DMS79 treated with DMSO at 0.1 percent for 48 hours (cell line): Measurements from ENCODE around the gene SUGP1.

Experiments
- DNase-seq: peaks from one replicate; lab custom pipeline; 2025; lab: John Stamatoyannopoulos, UW

The SUGP1 gene

DNA sequence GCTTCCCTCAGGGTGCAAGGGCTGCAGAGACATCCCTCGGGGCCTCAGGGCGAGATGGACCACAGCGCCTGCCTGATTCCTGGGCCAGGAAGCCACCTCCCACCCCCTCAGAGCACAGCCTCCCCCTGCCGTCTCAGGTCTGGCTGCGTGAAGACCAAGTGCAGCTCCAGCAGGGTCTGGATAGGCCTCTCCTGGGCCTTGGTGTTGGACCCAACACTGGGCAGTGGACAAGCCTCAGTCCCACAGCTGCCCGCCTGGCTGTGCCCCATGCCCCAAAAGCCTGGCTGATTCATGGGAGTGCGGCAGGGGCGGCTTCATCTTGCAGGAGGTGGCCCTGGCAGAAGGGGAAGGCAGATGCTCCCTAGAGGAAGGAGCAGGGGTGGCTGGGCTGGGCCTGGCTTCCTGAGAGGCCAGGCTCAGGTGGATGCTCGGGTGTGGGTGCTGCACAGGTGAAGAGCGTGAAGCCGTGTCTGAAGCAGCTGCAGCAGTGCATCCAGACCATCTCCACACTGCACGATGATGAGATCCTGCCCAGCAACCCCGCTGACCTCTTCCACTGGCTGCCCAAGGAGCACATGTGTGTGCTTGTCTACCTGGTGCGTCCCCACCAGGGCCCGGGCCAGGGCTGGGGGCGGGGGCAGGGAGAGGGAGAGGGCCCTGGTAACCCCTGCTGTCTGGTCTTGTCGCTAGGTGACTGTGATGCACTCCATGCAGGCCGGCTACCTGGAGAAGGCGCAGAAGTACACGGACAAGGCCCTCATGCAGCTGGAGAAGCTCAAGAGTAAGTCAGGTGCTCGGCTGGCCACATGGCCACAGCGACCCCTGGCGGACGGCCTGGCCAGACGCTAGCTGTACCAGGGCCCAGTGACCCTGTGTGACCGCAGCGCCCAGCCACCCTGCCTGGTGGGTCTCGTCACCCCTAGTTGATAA lies 22.0 kb upstream of the SUGP1 start:
- DNase-seq = peak; percentile 21

DNA sequence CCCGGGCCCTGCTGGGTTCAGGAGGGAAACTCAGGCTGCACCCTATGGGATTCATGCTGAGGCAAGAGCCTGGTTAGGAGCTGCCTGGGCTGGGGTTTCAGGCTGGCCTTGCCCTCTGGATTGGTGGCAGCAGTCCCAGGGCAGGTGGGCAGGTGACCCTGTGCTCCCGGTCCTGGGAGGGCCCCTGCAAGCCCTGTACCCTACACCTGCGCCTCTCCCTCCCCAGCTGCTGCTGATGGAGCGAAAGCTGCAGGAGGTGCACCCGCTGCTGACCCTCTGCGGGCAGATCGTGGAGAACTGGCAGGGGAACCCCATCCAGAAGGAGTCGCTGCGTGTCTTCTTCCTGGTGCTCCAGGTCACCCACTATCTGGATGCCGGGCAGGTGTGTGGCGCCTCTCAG lies 20.7 kb upstream of the SUGP1 start:
- no peak for DNase-seq

DNA sequence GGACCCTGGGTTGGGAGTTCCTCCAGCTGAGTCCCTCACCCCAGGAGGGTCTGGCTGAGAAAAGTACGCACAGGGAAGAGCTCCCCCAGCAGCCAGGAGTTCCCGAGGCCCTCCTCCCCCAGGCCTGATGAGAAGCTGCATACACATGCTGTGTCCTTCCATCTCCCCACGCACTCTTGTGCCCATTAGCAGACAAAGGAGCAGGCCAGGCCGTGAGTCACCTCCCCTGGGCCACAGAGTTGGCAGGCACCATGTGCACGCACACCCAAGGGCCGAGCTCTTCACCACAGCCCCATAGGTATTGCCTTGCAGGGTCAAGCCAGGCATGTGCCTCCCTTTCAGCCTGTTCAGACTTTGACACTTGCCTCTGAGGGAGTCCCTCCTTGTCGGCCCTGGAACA lies 17.8 kb upstream of the SUGP1 start:
- no peak for DNase-seq

GRCh38 chr19:19337120-19337519 lies 16.8 kb upstream of the SUGP1 start:
- no peak for DNase-seq

DNA sequence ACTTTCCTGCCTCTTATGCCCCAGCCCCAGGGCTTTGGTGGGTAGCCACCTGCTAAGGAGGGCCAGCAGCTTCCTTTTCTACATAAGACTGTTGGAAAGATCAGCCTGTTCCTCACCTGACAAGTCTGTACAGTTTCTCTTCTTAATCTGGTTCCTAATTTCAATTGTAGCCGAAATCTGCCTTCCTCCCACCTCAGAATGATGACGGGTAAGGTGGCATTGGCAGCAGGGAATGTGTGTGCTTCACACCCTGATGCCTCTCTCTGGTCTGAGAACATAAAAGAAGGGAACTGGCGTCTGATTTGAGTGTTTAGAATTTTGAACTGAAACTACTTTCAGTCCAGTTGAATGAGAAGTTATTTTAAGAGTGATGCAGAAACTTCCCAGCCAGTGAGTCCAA lies 16.3 kb upstream of the SUGP1 start:
- no peak for DNase-seq

DNA sequence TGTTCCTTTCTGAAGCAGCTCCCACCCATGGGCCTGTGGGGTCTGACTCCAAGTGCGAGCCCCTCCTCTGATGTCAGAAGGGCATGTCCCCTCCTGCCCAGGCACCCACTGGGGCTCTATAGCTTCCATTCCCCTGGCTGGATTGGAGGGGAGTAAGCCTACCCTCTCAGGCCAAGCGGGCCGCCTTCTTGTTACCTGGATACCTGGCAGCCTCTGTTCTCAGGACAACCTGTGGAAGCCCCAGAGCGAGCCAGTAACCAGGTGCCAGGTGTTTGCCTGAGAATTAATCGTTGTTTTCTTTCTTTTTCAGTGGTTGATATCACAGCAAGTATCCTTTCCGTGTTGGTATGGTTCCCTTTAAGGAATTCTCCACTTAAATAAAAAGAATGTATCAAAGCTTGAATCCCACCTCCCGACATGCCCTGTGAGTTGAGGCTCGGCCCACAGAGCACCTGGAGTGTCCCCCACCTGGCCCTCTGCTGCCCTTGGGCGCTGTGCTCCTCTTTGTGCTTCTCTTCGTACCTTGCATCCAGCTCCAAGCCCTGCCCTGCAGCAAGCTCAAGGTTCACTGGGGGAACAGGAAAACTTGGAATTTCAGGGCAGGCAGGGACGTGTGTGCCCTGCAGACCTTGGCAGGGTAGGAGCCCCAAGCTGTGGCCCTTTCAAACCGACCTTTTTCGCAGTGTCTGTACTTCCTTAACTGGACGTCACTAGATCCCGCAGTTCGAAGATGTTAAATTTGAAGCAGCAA lies 15.3 kb upstream of the SUGP1 start:
- DNase-seq = no peak

DNA sequence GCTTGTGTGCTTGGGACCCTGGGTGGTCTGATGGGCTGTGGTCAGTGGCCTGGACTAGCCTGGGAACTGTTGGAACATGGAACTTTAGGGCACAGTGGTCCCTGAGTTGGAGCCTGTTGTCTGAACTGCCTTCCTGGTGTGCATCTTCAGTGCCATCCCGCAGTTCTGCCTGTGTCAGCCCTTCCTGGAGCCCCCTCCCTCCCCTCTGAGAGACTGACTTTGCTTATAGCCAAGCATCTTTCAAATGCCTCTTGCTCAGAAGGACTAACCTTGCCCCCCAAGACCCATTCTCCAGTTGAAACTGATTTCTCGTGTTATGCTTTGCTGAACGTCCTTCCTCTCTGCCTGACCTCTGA lies 14.7 kb upstream of the SUGP1 start:
- DNase-seq = no peak

DNA sequence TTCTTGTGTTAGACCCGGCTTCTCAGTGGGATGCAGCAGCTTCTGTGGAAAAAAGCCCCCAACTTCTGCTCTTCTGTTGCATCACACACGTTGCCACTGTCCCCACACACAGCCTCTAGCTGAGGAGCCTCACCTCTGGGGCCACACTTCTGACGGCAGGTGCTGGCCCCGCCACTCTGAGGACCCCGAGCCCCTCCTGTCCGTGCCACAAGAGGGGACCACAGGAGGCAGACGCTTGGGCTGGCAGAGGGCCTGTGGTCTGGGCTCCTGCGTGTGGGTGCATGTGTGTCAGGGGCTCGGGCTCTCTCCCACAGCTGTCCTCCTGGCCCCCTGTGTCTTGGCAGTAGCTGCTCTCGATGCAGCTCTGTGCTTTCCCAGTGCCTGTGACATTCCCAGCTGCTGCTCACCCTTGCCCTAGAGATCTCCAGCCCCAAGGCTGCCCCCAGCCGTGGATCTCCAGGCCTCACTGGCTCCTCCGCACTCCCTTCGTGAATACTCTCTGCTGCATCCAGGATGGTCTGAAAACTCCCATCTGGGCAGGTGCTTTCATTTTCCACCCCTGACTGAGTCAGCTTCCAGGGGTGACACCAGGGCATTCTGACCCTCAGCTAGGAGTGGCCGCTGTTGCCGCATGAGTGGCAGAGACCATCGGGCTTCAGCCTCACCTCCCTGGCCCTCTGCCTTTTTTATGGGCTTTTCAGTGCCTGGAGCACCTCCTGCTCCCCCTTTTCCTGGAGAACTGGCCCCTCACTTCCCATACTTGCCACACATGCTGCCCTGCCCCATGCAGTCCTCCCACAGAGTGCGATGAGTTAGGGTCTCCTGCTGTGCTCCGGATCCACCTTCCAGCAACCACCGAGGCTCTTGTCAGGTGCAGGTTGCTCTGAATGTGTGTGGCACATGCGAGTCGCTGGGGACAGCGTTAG lies 14.0 kb upstream of the SUGP1 start:
- no peak for DNase-seq

DNA sequence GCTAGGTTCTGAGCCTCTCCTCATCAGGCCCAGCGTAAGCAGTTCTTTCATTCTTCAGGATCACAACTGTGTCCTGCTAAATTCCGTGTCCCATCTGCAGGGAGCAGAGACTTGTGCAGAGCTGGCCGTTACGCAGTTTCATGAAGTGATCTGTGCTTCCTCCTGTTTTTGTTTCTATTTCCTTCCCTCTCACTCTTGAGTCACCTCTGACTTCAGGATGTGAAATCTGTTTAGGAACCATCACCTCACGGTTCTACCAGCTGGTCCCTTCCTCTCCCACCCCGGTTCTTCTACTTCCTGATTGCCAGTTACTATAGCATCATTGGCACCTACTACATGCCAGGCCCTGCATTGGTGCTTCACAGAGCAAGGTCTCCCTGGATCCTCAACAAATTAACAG lies 8.8 kb upstream of the SUGP1 start:
- DNase-seq = no peak

DNA sequence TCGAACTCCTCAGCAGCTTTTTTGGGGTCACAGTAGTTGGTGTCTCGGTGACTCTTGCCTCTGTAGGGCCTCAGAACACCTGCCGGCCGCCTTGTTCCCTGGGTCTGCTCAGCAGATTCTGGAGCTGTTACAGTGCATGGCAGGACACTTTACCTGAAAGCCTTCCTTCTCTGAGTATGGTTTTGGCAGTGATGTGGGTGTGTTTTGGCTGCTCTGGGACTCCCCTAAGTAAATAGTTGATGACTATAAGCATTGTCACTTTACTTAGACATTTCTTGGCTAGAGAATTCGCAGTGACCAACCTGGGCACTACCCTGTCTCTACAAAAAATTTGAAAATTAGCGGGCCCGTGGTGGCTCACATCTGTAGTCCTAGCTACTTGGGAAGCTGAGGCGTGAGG lies 7.4 kb upstream of the SUGP1 start:
- no peak for DNase-seq

- no peak for DNase-seq
These were observed 3.9 kb upstream of the SUGP1 start for GRCh38 chr19:19324059-19324770.

DNA sequence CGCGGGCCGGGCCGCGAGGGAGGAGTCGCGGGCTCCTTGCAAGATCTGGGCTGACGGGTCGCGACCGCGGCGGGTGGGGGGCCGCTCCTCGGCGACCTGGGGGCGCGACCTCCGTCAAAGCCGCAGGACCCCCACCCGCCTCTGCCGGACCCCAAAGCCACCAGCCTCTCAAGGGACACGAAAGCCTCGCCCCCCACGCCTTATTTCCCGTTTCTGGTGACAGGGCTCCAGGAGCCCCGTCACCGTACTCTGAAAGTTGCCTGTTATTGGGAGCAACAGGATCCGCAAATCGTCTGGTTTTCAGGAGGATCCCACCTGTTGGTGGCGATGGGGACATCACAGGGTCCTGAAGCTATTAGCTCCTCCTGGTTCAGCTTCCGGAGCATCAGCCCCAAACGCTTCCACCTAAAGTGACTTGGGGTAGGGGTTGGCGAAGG lies 850 bp upstream of the SUGP1 start:
- peak; percentile 16 for DNase-seq

GRCh38 chr19:19319732-19320360 lies 463 bp downstream of the SUGP1 start:
- DNase-seq = no peak

DNA sequence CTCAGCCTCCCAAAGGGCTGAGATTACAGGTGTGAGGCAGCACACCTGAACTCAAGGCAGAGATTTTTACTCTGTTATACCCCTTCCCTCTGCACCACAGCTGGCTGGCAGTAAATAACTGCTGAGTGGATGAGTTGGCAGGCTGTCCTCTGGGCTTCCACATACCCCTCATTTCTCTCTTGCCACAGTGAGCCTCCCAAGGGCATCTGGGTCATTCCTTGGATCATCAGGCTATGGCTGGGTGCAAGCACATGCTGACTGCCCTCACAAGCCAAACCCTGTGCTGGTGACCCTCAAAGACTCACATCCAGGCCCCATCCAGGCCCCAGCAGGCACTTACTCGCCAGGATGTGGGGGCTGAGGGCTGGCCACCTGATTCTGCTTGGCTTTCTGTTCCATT lies 4.2 kb downstream of the SUGP1 start:
- no peak for DNase-seq

GRCh38 chr19:19315444-19315843 lies 4.9 kb downstream of the SUGP1 start:
- no peak for DNase-seq

DNA sequence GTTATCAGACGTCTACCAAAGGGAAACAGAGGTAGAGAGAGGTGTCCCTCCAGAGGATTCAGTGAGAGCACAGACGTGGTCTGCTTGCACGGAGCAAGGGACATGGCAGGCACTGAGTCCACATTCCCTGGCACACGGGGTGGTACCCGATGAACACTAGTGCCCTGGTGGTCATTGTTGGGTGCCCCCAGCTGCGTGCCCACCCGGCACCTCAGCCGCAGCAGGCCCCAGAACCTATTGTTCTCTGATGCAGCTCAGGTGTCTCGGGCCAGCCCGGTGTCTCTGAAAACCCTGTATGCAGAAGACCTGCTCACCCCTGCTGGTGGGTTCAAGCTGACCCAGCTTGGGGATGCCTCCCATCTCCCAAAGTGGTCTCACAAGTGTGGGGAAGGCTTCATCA lies 11.9 kb downstream of the SUGP1 start:
- DNase-seq = no peak

- no peak for DNase-seq
These were observed 14.1 kb downstream of the SUGP1 start for GRCh38 chr19:19306191-19306590.

GRCh38 chr19:19305696-19306095 lies 14.6 kb downstream of the SUGP1 start:
- DNase-seq = no peak

DNA sequence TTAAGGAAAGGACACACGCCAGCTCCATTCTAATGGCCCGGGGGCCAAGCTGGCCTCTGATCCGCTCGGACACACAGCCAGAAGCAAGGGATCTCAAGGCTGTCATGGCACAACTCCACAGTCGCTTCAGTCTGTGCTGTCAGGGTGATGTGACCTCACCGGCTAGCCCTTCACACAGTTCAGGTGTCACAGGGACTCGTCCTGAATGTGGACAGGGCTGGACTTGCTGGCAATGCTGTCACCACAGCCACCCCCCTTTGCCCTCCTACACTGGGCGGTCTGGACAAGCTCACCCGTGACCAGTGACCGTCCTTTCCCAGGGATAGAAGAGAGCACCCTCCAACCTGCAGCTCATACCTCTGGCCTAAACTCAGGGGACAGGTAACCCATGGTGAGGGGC lies 15.2 kb downstream of the SUGP1 start:
- no peak for DNase-seq

- no peak for DNase-seq
These were observed 15.9 kb downstream of the SUGP1 start for GRCh38 chr19:19304186-19304965.
